ENCODE data around the gene KLF13.

Gene KLF13

GRCh38 chr15:31344266-31344665 is 17.6 kb downstream of the KLF13 start:
- in situ Hi-C loops (cut with MboI; ENCODE audit: low pct_unique_long_range_greater_than_20kb, low sequenced_read_pairs, unreplicated experiment) = no loop called here
- TF ChIP-seq, protein P1, sequence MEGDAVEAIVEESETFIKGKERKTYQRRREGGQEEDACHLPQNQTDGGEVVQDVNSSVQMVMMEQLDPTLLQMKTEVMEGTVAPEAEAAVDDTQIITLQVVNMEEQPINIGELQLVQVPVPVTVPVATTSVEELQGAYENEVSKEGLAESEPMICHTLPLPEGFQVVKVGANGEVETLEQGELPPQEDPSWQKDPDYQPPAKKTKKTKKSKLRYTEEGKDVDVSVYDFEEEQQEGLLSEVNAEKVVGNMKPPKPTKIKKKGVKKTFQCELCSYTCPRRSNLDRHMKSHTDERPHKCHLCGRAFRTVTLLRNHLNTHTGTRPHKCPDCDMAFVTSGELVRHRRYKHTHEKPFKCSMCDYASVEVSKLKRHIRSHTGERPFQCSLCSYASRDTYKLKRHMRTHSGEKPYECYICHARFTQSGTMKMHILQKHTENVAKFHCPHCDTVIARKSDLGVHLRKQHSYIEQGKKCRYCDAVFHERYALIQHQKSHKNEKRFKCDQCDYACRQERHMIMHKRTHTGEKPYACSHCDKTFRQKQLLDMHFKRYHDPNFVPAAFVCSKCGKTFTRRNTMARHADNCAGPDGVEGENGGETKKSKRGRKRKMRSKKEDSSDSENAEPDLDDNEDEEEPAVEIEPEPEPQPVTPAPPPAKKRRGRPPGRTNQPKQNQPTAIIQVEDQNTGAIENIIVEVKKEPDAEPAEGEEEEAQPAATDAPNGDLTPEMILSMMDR (IDR thresholded peaks at IDR 0.05; ENCODE audit: extremely low read depth, insufficient read depth, missing control alignments) = no peak
- DNase-seq (ENCODE audit: low spot score) = no peak

DNA sequence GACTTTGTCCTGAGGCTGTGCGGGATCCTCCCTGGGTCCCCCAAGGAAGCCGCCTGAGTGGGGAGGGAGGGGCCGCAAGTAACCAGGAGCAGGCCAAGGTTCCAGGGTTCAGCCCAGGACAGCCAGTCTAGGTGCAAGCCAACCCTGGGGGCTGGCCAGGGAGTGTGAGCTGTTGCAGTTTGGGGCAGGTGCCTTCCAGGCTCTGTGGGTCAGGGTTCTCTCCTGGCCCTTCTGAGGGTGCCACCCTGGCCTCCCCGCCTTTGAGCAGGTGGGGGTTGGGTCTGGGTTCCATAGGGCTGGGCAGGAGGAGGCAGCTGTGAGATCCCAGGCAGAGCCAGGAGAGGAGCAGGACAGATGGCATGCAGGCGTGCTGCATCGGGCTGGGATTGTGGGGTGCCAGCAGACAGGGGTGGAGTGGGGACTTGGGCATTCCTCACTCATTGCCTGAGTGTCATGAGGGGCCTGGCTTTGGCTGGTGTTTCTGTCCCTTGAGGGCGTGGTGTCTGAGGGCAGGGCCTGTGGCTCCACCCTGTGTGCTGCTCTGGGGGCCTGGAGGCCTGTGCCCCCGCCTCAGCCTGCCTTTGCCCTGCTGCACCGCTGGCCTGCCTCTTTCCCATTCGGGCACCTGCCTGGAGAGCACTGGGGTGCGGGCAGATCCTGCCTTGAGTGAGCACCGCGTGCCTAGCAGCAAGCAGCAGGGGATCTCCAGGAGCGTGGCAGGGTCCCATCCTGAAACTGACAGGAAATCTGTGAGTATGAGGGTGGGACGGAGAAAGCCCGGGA is 18.4 kb downstream of the KLF13 start:
- in situ Hi-C loops (cut with MboI; ENCODE audit: low pct_unique_long_range_greater_than_20kb, low sequenced_read_pairs, unreplicated experiment) = no loop called here
- TF ChIP-seq, protein P1 (IDR thresholded peaks at IDR 0.05; ENCODE audit: extremely low read depth, insufficient read depth, missing control alignments) = no peak
- no peak for DNase-seq (ENCODE audit: low spot score)

- no peak for DNase-seq (ENCODE audit: low spot score)
- in situ Hi-C loops (cut with MboI; ENCODE audit: low pct_unique_long_range_greater_than_20kb, low sequenced_read_pairs, unreplicated experiment) = no loop called here
- TF ChIP-seq, protein P1 (IDR thresholded peaks at IDR 0.05; ENCODE audit: extremely low read depth, insufficient read depth, missing control alignments) = no peak
These were observed 19.2 kb downstream of the KLF13 start for GRCh38 chr15:31345606-31346366.

DNA sequence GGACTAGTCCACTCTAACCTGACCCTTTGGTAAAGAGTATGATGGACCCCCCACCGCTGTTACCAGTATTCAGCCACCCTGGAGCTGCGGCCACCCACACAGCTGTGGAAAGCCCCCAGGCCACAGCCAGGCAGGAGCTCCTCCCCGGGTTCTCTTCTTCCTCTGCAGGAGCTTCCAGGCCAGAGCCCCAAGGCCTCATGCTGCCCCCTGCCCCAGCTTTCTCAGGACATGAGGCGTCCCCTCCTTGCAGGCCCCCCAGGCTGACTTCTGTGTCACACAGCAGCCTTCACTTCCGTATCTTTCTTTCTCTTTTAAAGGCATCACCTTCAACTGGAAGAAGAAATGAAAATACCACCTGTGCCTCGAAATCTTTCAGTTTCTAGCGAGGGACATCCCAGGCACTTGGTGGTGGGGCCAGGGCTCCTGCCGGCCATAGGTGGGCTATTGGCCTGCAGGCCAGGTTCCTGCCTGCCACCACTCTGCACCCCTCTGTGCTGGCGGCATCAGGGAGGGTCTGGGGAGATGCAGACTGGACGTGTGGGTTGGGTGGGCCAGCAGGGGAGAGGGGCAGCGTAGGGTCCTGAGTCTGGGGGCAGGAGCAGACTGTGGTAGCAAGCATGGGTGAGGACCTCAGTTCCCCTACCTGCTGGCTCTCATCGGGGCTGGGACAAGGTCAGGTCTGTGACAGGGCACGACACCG is 19.9 kb downstream of the KLF13 start:
- TF ChIP-seq, protein P1 (IDR thresholded peaks at IDR 0.05; ENCODE audit: extremely low read depth, insufficient read depth, missing control alignments) = no peak
- peak; percentile 71 for DNase-seq (ENCODE audit: low spot score)
- in situ Hi-C loops (cut with MboI; ENCODE audit: low pct_unique_long_range_greater_than_20kb, low sequenced_read_pairs, unreplicated experiment) = no loop called here

GRCh38 chr15:31347067-31347975 is 20.7 kb downstream of the KLF13 start:
- in situ Hi-C loops (cut with MboI; ENCODE audit: low pct_unique_long_range_greater_than_20kb, low sequenced_read_pairs, unreplicated experiment) = no loop called here
- TF ChIP-seq, protein P1 (IDR thresholded peaks at IDR 0.05; ENCODE audit: extremely low read depth, insufficient read depth, missing control alignments) = no peak
- no peak for DNase-seq (ENCODE audit: low spot score)

Data from GM13977 (cell line).